Measurements from ENCODE around the gene CSF1R. TPM values are rescaled to one million over a fixed set of nuclear protein-coding genes. Genes with fewer than 3 reads are reported as not detected.

Gene CSF1R
- polyA plus RNA-seq, 1 of the 3 experiments (the other 2 are of a cell fraction), result 0.25 TPM

GRCh38 chr5:150068961-150069645, 17.3 kb downstream of the CSF1R start:
- Histone ChIP-seq H2AFZ (ENCODE audit: low read depth) (peak overlapping the region; percentile 43; the same call in 1 of the 2 replicates), H3K27ac (ENCODE audit: low read depth in 2 of 2, low read length in 1 of 2) (peak overlapping the region in 1 of 2 experiments; percentile 14; a peak in 1 of 4 replicates), H3F3A (replicated peaks; ENCODE audit: insufficient read depth) (peaks cover 6% of the 10 kb centered on the region), H3K9ac (no peak overlapping the region), H3K27me3 (ENCODE audit: insufficient read depth) (no peaks in the 10 kb centered on the region), H3K9me2 (no peaks in the 10 kb centered on the region), H3K4me3 (ENCODE audit: low read depth in 2 of 2, low read length in 1 of 2) (no peak overlapping the region), H3K4me2 (no peak overlapping the region), H4K20me1 (ENCODE audit: insufficient read depth) (no peaks in the 10 kb centered on the region), H3K36me3 (replicated peaks in 1 of 2; ENCODE audit: control insufficient read depth in 1 of 2, insufficient read depth in 2 of 2, low read length in 1 of 2) (no peaks in the 10 kb centered on the region), H3K4me1 (ENCODE audit: control insufficient read depth in 1 of 2, insufficient read depth in 2 of 2, low read depth in 1 of 2, low read length in 1 of 2) (peaks cover 14 to 48% of the 10 kb centered on the region in 2 experiments; a peak in 3 of 4 replicates), H3K79me2 (ENCODE audit: insufficient read depth) (no peaks in the 10 kb centered on the region), H3K9me3 (no peaks in the 10 kb centered on the region)
- TF ChIP-seq SMC3 (IDR thresholded peaks at IDR 0.05; ENCODE audit: low read depth, low read length) (no peak), NRF1 (IDR thresholded peaks at IDR 0.05; ENCODE audit: low read depth, low read length) (no peak), TEAD4 (IDR thresholded peaks at IDR 0.05; ENCODE audit: borderline replicate concordance, insufficient read depth) (no peak), MAX (IDR thresholded peaks at IDR 0.05; ENCODE audit: low read depth) (no peak)
- WGBS (ENCODE audit: low lambda C conversion rate), result 87% methylated on average over 7 of the region's 12 CpGs
- no peak for DNase-seq
- POLR2A ChIA-PET, result no interaction called here
- CTCF ChIA-PET, result interaction anchor here (0.9 to 1.3 kb wide), 3 partner anchors 19 to 107 kb away, joined by 3 to 4 read pairs (median 3); partner anchors contain the start of gene PDGFRB

GRCh38 chr5:150068472-150068871, 17.9 kb downstream of the CSF1R start:
- Histone ChIP-seq H3K27me3 (ENCODE audit: insufficient read depth) (no peaks in the 10 kb centered on the region), H3K4me1 (ENCODE audit: control insufficient read depth in 1 of 2, insufficient read depth in 2 of 2, low read depth in 1 of 2, low read length in 1 of 2) (peaks cover 14 to 48% of the 10 kb centered on the region in 2 experiments; a peak in 3 of 4 replicates), H4K20me1 (ENCODE audit: insufficient read depth) (no peaks in the 10 kb centered on the region), H3K4me3 (ENCODE audit: low read depth in 2 of 2, low read length in 1 of 2) (no peak overlapping the region), H3K36me3 (replicated peaks in 1 of 2; ENCODE audit: control insufficient read depth in 1 of 2, insufficient read depth in 2 of 2, low read length in 1 of 2) (no peaks in the 10 kb centered on the region), H2AFZ (ENCODE audit: low read depth) (peak overlapping the region; percentile 43; the same call in 1 of the 2 replicates), H3K9ac (no peak overlapping the region), H3F3A (replicated peaks; ENCODE audit: insufficient read depth) (peaks cover 6% of the 10 kb centered on the region), H3K79me2 (ENCODE audit: insufficient read depth) (no peaks in the 10 kb centered on the region), H3K9me3 (no peaks in the 10 kb centered on the region), H3K9me2 (no peaks in the 10 kb centered on the region), H3K4me2 (no peak overlapping the region; the same call in 1 of the 2 replicates), H3K27ac (ENCODE audit: low read depth in 2 of 2, low read length in 1 of 2) (no peak overlapping the region; a peak in 1 of 4 replicates)
- POLR2A ChIA-PET, result no interaction called here
- DNase-seq, result no peak
- CTCF ChIA-PET, result interaction anchor here (0.9 to 1.3 kb wide), 3 partner anchors 19 to 107 kb away, joined by 3 to 4 read pairs (median 3); partner anchors contain the start of gene PDGFRB
- WGBS (ENCODE audit: low lambda C conversion rate), result 17% methylated on average over 1 of the region's 4 CpGs
- no peak for TF ChIP-seq YY1 (IDR thresholded peaks at IDR 0.05; ENCODE audit: low read depth)
- no peak for TF ChIP-seq TAF1 (IDR thresholded peaks at IDR 0.05; ENCODE audit: borderline replicate concordance, low read depth, low read length)
- 0 out of 2 replicates have a peak, but pooled peaks have one; percentile 16 for TF ChIP-seq NFIC (IDR thresholded peaks at IDR 0.05; ENCODE audit: borderline replicate concordance)
- no peak for TF ChIP-seq JUND (IDR thresholded peaks at IDR 0.05)

GRCh38 chr5:150068071-150068470, 18.3 kb downstream of the CSF1R start:
- Histone ChIP-seq H3K4me2 (no peak overlapping the region; the same call in 1 of the 2 replicates), H3K9me3 (no peaks in the 10 kb centered on the region), H4K20me1 (ENCODE audit: insufficient read depth) (no peaks in the 10 kb centered on the region), H3F3A (replicated peaks; ENCODE audit: insufficient read depth) (peaks cover 6% of the 10 kb centered on the region), H3K4me3 (ENCODE audit: low read depth in 2 of 2, low read length in 1 of 2) (no peak overlapping the region), H3K4me1 (ENCODE audit: control insufficient read depth in 1 of 2, insufficient read depth in 2 of 2, low read depth in 1 of 2, low read length in 1 of 2) (peaks cover 14 to 48% of the 10 kb centered on the region in 2 experiments; a peak in 3 of 4 replicates), H3K9ac (no peak overlapping the region), H3K27ac (ENCODE audit: low read depth in 2 of 2, low read length in 1 of 2) (no peak overlapping the region), H3K27me3 (ENCODE audit: insufficient read depth) (no peaks in the 10 kb centered on the region), H2AFZ (ENCODE audit: low read depth) (no peak overlapping the region), H3K79me2 (ENCODE audit: insufficient read depth) (no peaks in the 10 kb centered on the region), H3K9me2 (no peaks in the 10 kb centered on the region), H3K36me3 (replicated peaks in 1 of 2; ENCODE audit: control insufficient read depth in 1 of 2, insufficient read depth in 2 of 2, low read length in 1 of 2) (no peaks in the 10 kb centered on the region)
- ChIA-PET CTCF (interaction anchor here (1.2 kb wide), 1 partner anchor 88 kb away, joined by 4 read pairs; the partner anchor contains the start of gene PDGFRB), POLR2A (no interaction called here)
- TF ChIP-seq USF2 (IDR thresholded peaks at IDR 0.05; ENCODE audit: borderline replicate concordance, low read depth, low read length), result no peak
- TF ChIP-seq IRF3 (IDR thresholded peaks at IDR 0.05; ENCODE audit: low read depth, low read length), result no peak
- DNase-seq, result no peak
- WGBS (ENCODE audit: low lambda C conversion rate), result no CpG with 5 or more reads among the region's 6 CpGs
